HL-60 (cell line): ENCODE measurements around the gene SIRPD.

Experiments used
- GABPA ChIP-seq: IDR thresholded peaks from 2 replicates; pipeline ENCODE4 v1.6.1; 2012; ENCODE audit warnings: low read depth
- POLR2AphosphoS5 ChIP-seq: IDR thresholded peaks from 2 replicates; pipeline ENCODE4 v1.6.1; 2012; ENCODE audit warnings: low read depth
- SPI1 ChIP-seq: IDR thresholded peaks from 2 replicates; pipeline ENCODE4 v1.6.1; 2012; ENCODE audit warnings: low read depth, mild to moderate bottlenecking, borderline replicate concordance
- TF ChIP-seq, protein P1 (sequence below): IDR thresholded peaks from one replicate; pipeline ENCODE4 v1.5.1; 2011; ENCODE audit warnings: low read length, control low read depth, inconsistent platforms; ENCODE audit not compliant: insufficient read depth
- TF ChIP-seq, protein P2 (sequence below): IDR thresholded peaks from 2 replicates; pipeline ENCODE4 v1.6.1; 2012; ENCODE audit warnings: low read depth; ENCODE audit not compliant: insufficient replicate concordance

DNA sequence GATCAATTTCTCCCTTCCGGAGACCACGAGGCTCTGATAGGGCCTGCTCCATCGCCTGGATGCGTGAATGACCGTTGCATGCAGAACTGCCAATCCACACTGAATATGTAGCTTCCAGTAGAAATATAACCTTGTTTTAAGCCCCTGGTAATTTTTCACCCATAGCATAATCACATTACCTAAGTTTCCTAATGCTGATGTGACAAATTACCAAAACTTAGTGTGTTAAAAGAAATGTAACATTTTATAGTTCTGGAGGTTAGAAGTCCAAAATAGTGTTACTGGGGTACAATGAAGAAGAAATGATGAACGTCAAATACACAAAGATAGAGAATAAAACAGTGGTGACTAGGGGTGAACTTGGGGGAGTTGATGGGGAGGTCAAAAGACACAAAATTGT is 22.0 kb upstream of the SIRPD start:
- TF ChIP-seq, protein P1, sequence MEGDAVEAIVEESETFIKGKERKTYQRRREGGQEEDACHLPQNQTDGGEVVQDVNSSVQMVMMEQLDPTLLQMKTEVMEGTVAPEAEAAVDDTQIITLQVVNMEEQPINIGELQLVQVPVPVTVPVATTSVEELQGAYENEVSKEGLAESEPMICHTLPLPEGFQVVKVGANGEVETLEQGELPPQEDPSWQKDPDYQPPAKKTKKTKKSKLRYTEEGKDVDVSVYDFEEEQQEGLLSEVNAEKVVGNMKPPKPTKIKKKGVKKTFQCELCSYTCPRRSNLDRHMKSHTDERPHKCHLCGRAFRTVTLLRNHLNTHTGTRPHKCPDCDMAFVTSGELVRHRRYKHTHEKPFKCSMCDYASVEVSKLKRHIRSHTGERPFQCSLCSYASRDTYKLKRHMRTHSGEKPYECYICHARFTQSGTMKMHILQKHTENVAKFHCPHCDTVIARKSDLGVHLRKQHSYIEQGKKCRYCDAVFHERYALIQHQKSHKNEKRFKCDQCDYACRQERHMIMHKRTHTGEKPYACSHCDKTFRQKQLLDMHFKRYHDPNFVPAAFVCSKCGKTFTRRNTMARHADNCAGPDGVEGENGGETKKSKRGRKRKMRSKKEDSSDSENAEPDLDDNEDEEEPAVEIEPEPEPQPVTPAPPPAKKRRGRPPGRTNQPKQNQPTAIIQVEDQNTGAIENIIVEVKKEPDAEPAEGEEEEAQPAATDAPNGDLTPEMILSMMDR = no peak
- TF ChIP-seq, protein P2, sequence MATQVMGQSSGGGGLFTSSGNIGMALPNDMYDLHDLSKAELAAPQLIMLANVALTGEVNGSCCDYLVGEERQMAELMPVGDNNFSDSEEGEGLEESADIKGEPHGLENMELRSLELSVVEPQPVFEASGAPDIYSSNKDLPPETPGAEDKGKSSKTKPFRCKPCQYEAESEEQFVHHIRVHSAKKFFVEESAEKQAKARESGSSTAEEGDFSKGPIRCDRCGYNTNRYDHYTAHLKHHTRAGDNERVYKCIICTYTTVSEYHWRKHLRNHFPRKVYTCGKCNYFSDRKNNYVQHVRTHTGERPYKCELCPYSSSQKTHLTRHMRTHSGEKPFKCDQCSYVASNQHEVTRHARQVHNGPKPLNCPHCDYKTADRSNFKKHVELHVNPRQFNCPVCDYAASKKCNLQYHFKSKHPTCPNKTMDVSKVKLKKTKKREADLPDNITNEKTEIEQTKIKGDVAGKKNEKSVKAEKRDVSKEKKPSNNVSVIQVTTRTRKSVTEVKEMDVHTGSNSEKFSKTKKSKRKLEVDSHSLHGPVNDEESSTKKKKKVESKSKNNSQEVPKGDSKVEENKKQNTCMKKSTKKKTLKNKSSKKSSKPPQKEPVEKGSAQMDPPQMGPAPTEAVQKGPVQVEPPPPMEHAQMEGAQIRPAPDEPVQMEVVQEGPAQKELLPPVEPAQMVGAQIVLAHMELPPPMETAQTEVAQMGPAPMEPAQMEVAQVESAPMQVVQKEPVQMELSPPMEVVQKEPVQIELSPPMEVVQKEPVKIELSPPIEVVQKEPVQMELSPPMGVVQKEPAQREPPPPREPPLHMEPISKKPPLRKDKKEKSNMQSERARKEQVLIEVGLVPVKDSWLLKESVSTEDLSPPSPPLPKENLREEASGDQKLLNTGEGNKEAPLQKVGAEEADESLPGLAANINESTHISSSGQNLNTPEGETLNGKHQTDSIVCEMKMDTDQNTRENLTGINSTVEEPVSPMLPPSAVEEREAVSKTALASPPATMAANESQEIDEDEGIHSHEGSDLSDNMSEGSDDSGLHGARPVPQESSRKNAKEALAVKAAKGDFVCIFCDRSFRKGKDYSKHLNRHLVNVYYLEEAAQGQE = no peak
- TF ChIP-seq POLR2AphosphoS5 (no peak), GABPA (no peak), SPI1 (no peak)
